ENCODE data around the gene SULT1A3. TPM values are rescaled to one million over a fixed set of nuclear protein-coding genes. Genes with fewer than 3 reads are reported as not detected.

The SULT1A3 gene
- total and polyA plus RNA-seq, 2 of the 8 experiments (the other 6 are each of a cell fraction or from before 2014, with no cell fraction given) = 1.9 to 13.8 TPM

GRCh38 chr16:30186782-30187555 lies 12.1 kb upstream of the SULT1A3 start:
- Histone ChIP-seq H3K18ac (ENCODE audit: extremely low read depth, low read length) (no peak overlapping the region), H3K4me2 (ENCODE audit: insufficient read depth in 1 of 2, low read depth in 2 of 2, low read length in 2 of 2) (no peak overlapping the region), H3K27ac (ENCODE audit: low read depth, low read length) (no peak overlapping the region), H3K23ac (ENCODE audit: insufficient read length) (no peak overlapping the region), H2BK5ac (ENCODE audit: low read depth, low read length) (no peak overlapping the region; the same call in 1 of the 2 replicates), H3K14ac (ENCODE audit: insufficient read length) (no peak overlapping the region), H3K56ac (replicated peaks; ENCODE audit: insufficient read length, low read depth, low read length) (no peak overlapping the region), H2BK20ac (ENCODE audit: low read length) (no peak overlapping the region), H3K9me3 (ENCODE audit: insufficient read depth in 2 of 2, low read depth in 1 of 2, low read length in 1 of 2) (no peaks in the 10 kb centered on the region), H4K20me1 (replicated peaks in 1 of 2; ENCODE audit: control insufficient read depth in 1 of 2, insufficient read depth in 2 of 2, low read length in 2 of 2) (peaks cover 7 to 8% of the 10 kb centered on the region in 2 experiments), H3K36me3 (ENCODE audit: control insufficient read depth in 2 of 4, insufficient read depth in 4 of 4, low read length in 3 of 4) (no peaks in the 10 kb centered on the region), H2BK12ac (ENCODE audit: low read depth, low read length) (peak overlapping the region; percentile 22; the same call in 1 of the 2 replicates), H3K23me2 (ENCODE audit: low read depth, low read length) (peaks cover 7% of the 10 kb centered on the region; the same call in 1 of the 2 replicates), H3K4me3 (ENCODE audit: extremely low read depth in 1 of 4, insufficient read depth in 2 of 4, low read depth in 3 of 4, low read length in 4 of 4) (no peak overlapping the region), H3K9ac (replicated peaks in 1 of 4; ENCODE audit: extremely low read depth in 1 of 4, low read depth in 3 of 4, low read length in 3 of 4) (no peak overlapping the region), H4K5ac (ENCODE audit: insufficient read length, low read depth, low read length) (no peak overlapping the region), H3K4ac (replicated peaks; ENCODE audit: insufficient read length, low read depth, low read length) (peak overlapping the region; percentile 51), H2AK5ac (ENCODE audit: low read depth, low read length) (no peak overlapping the region), H3K4me1 (replicated peaks in 1 of 4; ENCODE audit: control insufficient read depth in 3 of 4, insufficient read depth in 4 of 4, low read length in 3 of 4) (peaks cover 0 to 12% (median 4%) of the 10 kb centered on the region in 4 experiments; a peak in 4 of 7 replicates), H4K8ac (ENCODE audit: extremely low read depth, insufficient read depth, low read length) (peak overlapping the region; percentile 43), H3K27me3 (replicated peaks in 1 of 4; ENCODE audit: control insufficient read depth in 3 of 4, extremely low read depth in 1 of 4, insufficient read depth in 3 of 4, low read length in 3 of 4) (peaks cover 0 to 14% (median 7%) of the 10 kb centered on the region in 4 experiments; a peak in 3 of 7 replicates), H2BK120ac (replicated peaks; ENCODE audit: low read depth, low read length) (no peak overlapping the region), H4K91ac (replicated peaks; ENCODE audit: insufficient read length, low read length) (peak overlapping the region; percentile 69), H3K79me1 (ENCODE audit: low read depth, low read length) (no peaks in the 10 kb centered on the region), H2AFZ (ENCODE audit: low read length) (no peak overlapping the region), H3K79me2 (ENCODE audit: control insufficient read depth in 1 of 2, insufficient read depth in 2 of 2, low read length in 2 of 2) (no peaks in the 10 kb centered on the region), H2BK15ac (ENCODE audit: low read length) (no peak overlapping the region)
- DNase-seq (ENCODE audit: low read depth in 1 of 2, low spot score in 2 of 2) (peak in 1 of 2 experiments; percentile 94), FAIRE-seq (no peak)
- WGBS, 2 experiments (ENCODE audit: extremely low coverage in 1 of 2, insufficient coverage in 1 of 2, insufficient read length in 1 of 2, insufficient replicate concordance in 2 of 2, low coverage in 1 of 2, low lambda C conversion rate in 2 of 2, missing lambda C conversion rate in 1 of 2) = 72% methylated on average over 36 of the region's 36 CpGs; no CpG with 5 or more reads in 1 of the 2 experiments
- POLR2A ChIA-PET (ENCODE audit: partially characterized antibody) = no interaction called here
- CTCF ChIA-PET (ENCODE audit: partially characterized antibody) = interaction anchor here (0.6 to 4.4 kb wide), 10 partner anchors 11 to 997 kb away, joined by 3 to 21 read pairs (median 4); partner anchors contain the start of gene GDPD3
- peak; percentile 24; the same call in 1 of the 2 replicates for TF ChIP-seq BACH1 (IDR thresholded peaks at IDR 0.05; ENCODE audit: low read length)
- TF ChIP-seq CTCF (IDR thresholded peaks at IDR 0.05; ENCODE audit: control extremely low read depth in 1 of 3, insufficient read depth in 1 of 3, low read depth in 1 of 3, low read length in 3 of 3) = peak; percentile 76 to 90 (median 90)
- TF ChIP-seq SIN3A (conservative IDR thresholded peaks at IDR 0.05 in 1 of 2, IDR thresholded peaks at IDR 0.05 in 1 of 2; ENCODE audit: low read depth in 1 of 2, low read length in 2 of 2) = 0 out of 4 replicates have a peak, but pooled peaks of 1 of the 2 experiments have one; percentile 20
- TF ChIP-seq NANOG (IDR thresholded peaks at IDR 0.05; ENCODE audit: insufficient read depth, low read depth, low read length, poor library complexity, severe bottlenecking) = no peak
- TF ChIP-seq POLR2A (IDR thresholded peaks at IDR 0.05; ENCODE audit: control extremely low read depth in 1 of 2, low read depth in 2 of 2, low read length in 2 of 2) = no peak
- peak; percentile 54 to 66 for TF ChIP-seq RAD21 (IDR thresholded peaks at IDR 0.05 in 1 of 2, conservative IDR thresholded peaks at IDR 0.05 in 1 of 2; ENCODE audit: low read depth in 2 of 2, low read length in 2 of 2)
- no peak for TF ChIP-seq GTF2F1 (IDR thresholded peaks at IDR 0.05; ENCODE audit: borderline replicate concordance, low read depth, low read length)
- TF ChIP-seq GABPA (IDR thresholded peaks at IDR 0.05; ENCODE audit: borderline replicate concordance, insufficient read depth, low read length) = 0 out of 2 replicates have a peak, but pooled peaks have one; percentile 55
